Medulla oblongata (tissue), 1 donor: ENCODE data around the gene ANAPC1.
"Not testable (repeated sequence)": the region's sequence is repeated elsewhere in the genome, so short reads cannot be mapped to it uniquely, and the experiment has no call there.

Experiments
- DNase-seq: peaks from one replicate; pipeline ENCODE4 v3.0.0-alpha.2; 2015; ENCODE audit errors: extremely low spot score

The ANAPC1 gene

GRCh38 chr2:111735420-111735819 lies 148.6 kb downstream of the ANAPC1 start:
- not testable (repeated sequence) for DNase-seq

DNA sequence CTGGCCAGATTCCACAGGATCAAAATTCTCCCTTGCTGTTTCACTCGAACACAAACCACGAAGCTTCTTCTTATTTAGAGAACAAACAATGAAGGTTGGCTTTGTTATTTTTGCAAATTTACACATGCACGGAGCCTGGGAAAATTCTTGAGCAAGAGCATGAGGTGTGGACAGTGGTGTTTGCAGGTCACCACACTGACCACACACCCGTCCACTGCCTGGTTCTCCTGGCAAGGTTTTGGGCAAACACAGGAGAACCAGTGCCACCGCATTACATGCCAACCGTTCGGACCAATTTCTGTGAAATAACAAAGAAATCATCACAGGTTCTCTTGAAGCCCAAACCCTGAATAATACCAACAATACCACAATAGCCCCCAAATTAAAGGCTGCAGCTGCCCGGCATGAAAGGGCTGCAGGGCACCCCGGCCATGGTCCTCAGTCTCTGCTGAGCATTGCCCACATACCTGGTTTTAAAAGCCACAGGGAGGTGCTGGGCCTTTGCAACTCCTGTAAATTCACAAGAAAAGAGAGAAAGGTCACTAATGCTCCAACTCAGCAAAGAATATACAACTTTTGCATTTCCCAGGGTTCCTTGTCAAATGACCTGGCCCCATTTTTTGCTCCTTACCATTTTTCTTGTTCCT lies 154.1 kb downstream of the ANAPC1 start:
- DNase-seq: not testable (repeated sequence)

DNA sequence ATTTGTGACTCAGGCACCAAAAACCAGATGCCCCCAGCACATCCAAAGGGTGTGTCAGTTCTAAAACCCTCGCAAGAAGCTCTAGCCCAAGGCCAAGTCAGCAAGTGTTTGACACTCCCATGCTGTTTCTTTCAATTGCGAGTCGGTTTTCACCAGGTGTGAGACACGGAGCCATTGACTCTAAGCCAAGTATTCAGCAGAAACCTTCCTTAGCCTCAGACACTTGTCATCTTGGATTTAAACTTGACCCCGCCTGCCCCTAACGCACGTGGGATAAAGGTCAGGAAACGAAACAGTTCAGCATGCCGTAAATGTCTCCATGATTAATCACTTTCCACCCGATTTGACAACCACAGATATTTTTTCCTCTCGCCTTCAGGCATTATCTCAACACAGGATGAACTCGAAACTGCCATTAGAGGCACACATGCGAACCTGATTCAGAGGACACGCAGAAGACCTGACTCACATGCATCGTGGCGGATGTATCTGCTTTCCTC lies 156.3 kb downstream of the ANAPC1 start:
- DNase-seq: not testable (repeated sequence)

DNA sequence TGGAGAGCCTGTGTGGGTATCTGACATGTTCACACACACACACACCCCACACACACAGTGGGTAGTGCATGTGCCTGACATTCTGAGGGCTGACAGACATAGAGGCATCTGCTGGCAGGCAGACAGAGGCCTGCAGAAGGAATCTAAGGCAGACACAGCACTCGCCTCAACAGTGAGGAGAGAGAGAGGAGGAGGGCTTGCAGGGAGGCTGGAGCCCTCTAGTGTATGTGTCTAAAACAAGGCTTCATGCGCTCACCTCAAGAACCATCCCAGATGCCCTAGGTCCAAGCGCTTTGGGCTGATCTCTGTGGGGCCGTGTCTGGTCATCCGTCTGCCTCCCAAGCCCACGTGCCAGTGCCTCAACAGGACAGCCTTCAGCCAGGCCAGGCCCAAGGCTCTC lies 158.3 kb downstream of the ANAPC1 start:
- DNase-seq: not testable (repeated sequence)

DNA sequence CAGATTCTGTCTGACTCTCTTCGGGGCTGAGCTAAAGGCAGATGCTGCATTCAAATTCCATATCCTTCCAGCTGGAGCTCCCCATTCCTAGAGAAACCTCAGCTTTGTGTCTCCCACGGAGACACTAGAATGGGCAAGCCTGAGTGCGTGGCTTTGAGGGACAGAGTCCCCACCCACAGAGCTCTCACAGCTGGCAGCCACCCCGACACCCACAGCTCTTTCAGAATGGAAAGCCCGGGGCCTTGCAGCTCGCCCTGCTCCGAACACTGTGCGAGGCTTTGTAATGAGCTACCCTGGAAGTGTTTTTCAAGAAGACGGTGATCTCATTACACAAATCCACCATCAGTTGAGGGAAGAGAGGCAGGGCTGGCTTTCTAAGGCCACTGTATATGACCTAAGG lies 164.4 kb downstream of the ANAPC1 start:
- DNase-seq: not testable (repeated sequence)
